ENCODE measurements around the gene PLEKHH1.

PLEKHH1 gene

DNA sequence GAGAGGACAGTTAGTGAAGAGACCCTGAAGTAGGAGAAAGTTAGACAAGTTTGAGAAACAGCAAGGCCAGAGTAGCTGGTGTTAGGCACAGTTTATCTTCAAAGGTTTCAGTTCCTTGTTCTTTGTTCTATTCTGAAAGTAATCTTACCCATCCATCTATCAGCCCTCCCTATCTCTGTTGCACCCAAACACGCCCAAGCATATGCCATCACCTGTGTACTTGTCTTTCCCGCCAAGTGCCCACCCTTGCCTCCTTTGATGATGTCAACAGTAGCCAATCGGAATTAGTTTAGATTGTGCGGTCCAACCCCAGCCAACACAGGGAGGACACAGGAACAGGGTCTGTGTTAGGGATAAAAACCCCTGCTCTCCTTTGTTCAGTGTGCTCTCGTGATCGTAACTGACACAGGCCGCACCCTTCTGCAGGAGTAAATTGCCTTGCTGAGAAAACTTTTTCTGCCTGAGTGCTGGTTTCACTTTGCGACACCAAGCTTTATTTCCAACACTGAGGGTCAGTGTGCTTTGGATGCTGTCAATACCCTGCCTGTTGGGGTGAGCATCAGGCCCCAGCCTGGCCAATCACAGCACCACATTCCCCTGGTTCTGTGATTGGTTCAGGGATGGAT is 39.9 kb upstream of the PLEKHH1 start:
- no peak overlapping the region for H2BK5ac ChIP-seq (ENCODE audit: low read length)
- no peaks in the 10 kb centered on the region for H3K79me1 ChIP-seq (ENCODE audit: low read length)
- no peak overlapping the region for H3K27ac ChIP-seq (ENCODE audit: low read depth, low read length)
- H2AK5ac ChIP-seq (ENCODE audit: low read length), result no peak overlapping the region
- H3K4me3 ChIP-seq (ENCODE audit: low read length), result no peak overlapping the region
- H2BK15ac ChIP-seq (replicated peaks; ENCODE audit: low read depth), result no peak overlapping the region
- no peak overlapping the region for H3K4me2 ChIP-seq (ENCODE audit: low read length)
- H3K4ac ChIP-seq (ENCODE audit: low read depth, low read length), result no peak overlapping the region
- no peak overlapping the region for H4K5ac ChIP-seq (ENCODE audit: low read length)
- no peak overlapping the region for H3K18ac ChIP-seq (ENCODE audit: low read length)
- WGBS (ENCODE audit: extremely low coverage, insufficient coverage, low lambda C conversion rate), result no CpG with 5 or more reads among the region's 8 CpGs
- no peaks in the 10 kb centered on the region for H3K27me3 ChIP-seq (ENCODE audit: insufficient read depth, low read length, poor library complexity)
- no peak overlapping the region for H2BK120ac ChIP-seq (ENCODE audit: low read depth, low read length)
- H3K36me3 ChIP-seq (ENCODE audit: control insufficient read depth, insufficient read depth, low read length), result no peaks in the 10 kb centered on the region
- DNase-seq, result no peak
- peaks cover 7% of the 10 kb centered on the region for H3K4me1 ChIP-seq (ENCODE audit: control insufficient read depth, low read depth, low read length)
- no peak overlapping the region for H3K56ac ChIP-seq (ENCODE audit: low read length)
- no peak overlapping the region for H4K8ac ChIP-seq (ENCODE audit: low read depth, low read length)
- H3K79me2 ChIP-seq (ENCODE audit: control insufficient read depth, insufficient read depth, low read length), result no peaks in the 10 kb centered on the region
- no peak overlapping the region for H3K23ac ChIP-seq (ENCODE audit: low read length)
- no peak overlapping the region for H3K9ac ChIP-seq (ENCODE audit: low read length)

DNA sequence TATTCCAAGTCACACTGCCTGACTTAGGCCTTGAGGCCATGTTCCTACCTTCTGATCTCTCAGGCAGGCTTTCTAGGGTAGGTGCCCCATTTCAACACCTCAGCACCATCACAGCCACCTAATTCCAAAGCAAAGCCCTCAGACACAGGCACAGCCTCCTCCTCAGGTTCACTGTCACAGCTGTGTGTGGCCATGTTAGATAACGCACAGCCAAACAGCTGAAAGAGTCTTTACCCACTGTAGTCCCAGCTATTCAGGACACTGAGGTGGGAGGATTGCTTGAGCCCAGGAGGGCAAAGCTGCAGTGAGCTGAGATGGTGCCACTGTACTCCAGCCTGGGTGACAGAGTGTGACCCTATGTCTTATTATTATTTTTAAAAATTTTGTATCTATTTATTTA is 37.3 kb upstream of the PLEKHH1 start:
- Histone ChIP-seq H2BK5ac (ENCODE audit: low read length) (no peak overlapping the region), H3K56ac (ENCODE audit: low read length) (peak overlapping the region; percentile 25), H3K9ac (ENCODE audit: low read length) (no peak overlapping the region), H3K23ac (ENCODE audit: low read length) (no peak overlapping the region), H4K8ac (ENCODE audit: low read depth, low read length) (no peak overlapping the region), H3K79me1 (ENCODE audit: low read length) (no peaks in the 10 kb centered on the region), H3K27ac (ENCODE audit: low read depth, low read length) (no peak overlapping the region), H2BK15ac (replicated peaks; ENCODE audit: low read depth) (no peak overlapping the region), H2BK120ac (ENCODE audit: low read depth, low read length) (no peak overlapping the region), H3K27me3 (ENCODE audit: insufficient read depth, low read length, poor library complexity) (no peaks in the 10 kb centered on the region), H4K5ac (ENCODE audit: low read length) (no peak overlapping the region), H3K18ac (ENCODE audit: low read length) (no peak overlapping the region), H3K4me2 (ENCODE audit: low read length) (no peak overlapping the region), H3K4me3 (ENCODE audit: low read length) (no peak overlapping the region), H3K36me3 (ENCODE audit: control insufficient read depth, insufficient read depth, low read length) (no peaks in the 10 kb centered on the region), H3K4ac (ENCODE audit: low read depth, low read length) (no peak overlapping the region), H3K4me1 (ENCODE audit: control insufficient read depth, low read depth, low read length) (peaks cover 5% of the 10 kb centered on the region), H2AK5ac (ENCODE audit: low read length) (no peak overlapping the region), H3K79me2 (ENCODE audit: control insufficient read depth, insufficient read depth, low read length) (no peaks in the 10 kb centered on the region)
- WGBS (ENCODE audit: extremely low coverage, insufficient coverage, low lambda C conversion rate), result no CpG with 5 or more reads among the region's 1 CpG
- DNase-seq, result no peak

- Histone ChIP-seq H3K36me3 (ENCODE audit: control insufficient read depth, insufficient read depth, low read length) (no peaks in the 10 kb centered on the region), H3K4me2 (ENCODE audit: low read length) (no peak overlapping the region), H3K56ac (ENCODE audit: low read length) (no peak overlapping the region), H3K4me1 (ENCODE audit: control insufficient read depth, low read depth, low read length) (no peaks in the 10 kb centered on the region), H3K79me1 (ENCODE audit: low read length) (no peaks in the 10 kb centered on the region), H3K4ac (ENCODE audit: low read depth, low read length) (no peak overlapping the region), H2BK5ac (ENCODE audit: low read length) (no peak overlapping the region), H3K23ac (ENCODE audit: low read length) (no peak overlapping the region), H3K4me3 (ENCODE audit: low read length) (no peak overlapping the region), H3K27ac (ENCODE audit: low read depth, low read length) (no peak overlapping the region), H2BK120ac (ENCODE audit: low read depth, low read length) (no peak overlapping the region), H3K9ac (ENCODE audit: low read length) (no peak overlapping the region), H3K18ac (ENCODE audit: low read length) (no peak overlapping the region), H4K5ac (ENCODE audit: low read length) (no peak overlapping the region), H4K8ac (ENCODE audit: low read depth, low read length) (no peak overlapping the region), H2AK5ac (ENCODE audit: low read length) (no peak overlapping the region), H2BK15ac (replicated peaks; ENCODE audit: low read depth) (no peak overlapping the region), H3K79me2 (ENCODE audit: control insufficient read depth, insufficient read depth, low read length) (no peaks in the 10 kb centered on the region), H3K27me3 (ENCODE audit: insufficient read depth, low read length, poor library complexity) (no peaks in the 10 kb centered on the region)
- no peak for DNase-seq
- WGBS (ENCODE audit: extremely low coverage, insufficient coverage, low lambda C conversion rate), result no CpG with 5 or more reads among the region's 13 CpGs
Measured at GRCh38 chr14:67497216-67497615, 35.9 kb upstream of the PLEKHH1 start.

- no peak overlapping the region for H2BK15ac ChIP-seq (replicated peaks; ENCODE audit: low read depth)
- no peak overlapping the region for H4K8ac ChIP-seq (ENCODE audit: low read depth, low read length)
- no peaks in the 10 kb centered on the region for H3K4me1 ChIP-seq (ENCODE audit: control insufficient read depth, low read depth, low read length)
- H3K56ac ChIP-seq (ENCODE audit: low read length), result no peak overlapping the region
- no peak overlapping the region for H3K9ac ChIP-seq (ENCODE audit: low read length)
- H3K79me2 ChIP-seq (ENCODE audit: control insufficient read depth, insufficient read depth, low read length), result no peaks in the 10 kb centered on the region
- H3K4me2 ChIP-seq (ENCODE audit: low read length), result no peak overlapping the region
- no peak overlapping the region for H3K23ac ChIP-seq (ENCODE audit: low read length)
- no peak overlapping the region for H3K18ac ChIP-seq (ENCODE audit: low read length)
- H3K36me3 ChIP-seq (ENCODE audit: control insufficient read depth, insufficient read depth, low read length), result no peaks in the 10 kb centered on the region
- H3K4me3 ChIP-seq (ENCODE audit: low read length), result no peak overlapping the region
- no peak overlapping the region for H3K4ac ChIP-seq (ENCODE audit: low read depth, low read length)
- no peaks in the 10 kb centered on the region for H3K79me1 ChIP-seq (ENCODE audit: low read length)
- no peak overlapping the region for H2AK5ac ChIP-seq (ENCODE audit: low read length)
- H2BK5ac ChIP-seq (ENCODE audit: low read length), result no peak overlapping the region
- no peaks in the 10 kb centered on the region for H3K27me3 ChIP-seq (ENCODE audit: insufficient read depth, low read length, poor library complexity)
- no peak overlapping the region for H4K5ac ChIP-seq (ENCODE audit: low read length)
- no peak overlapping the region for H3K27ac ChIP-seq (ENCODE audit: low read depth, low read length)
- H2BK120ac ChIP-seq (ENCODE audit: low read depth, low read length), result no peak overlapping the region
- WGBS (ENCODE audit: extremely low coverage, insufficient coverage, low lambda C conversion rate), result no CpG with 5 or more reads among the region's 4 CpGs
- DNase-seq, result no peak
Measured at GRCh38 chr14:67497716-67498115, 35.4 kb upstream of the PLEKHH1 start.

DNA sequence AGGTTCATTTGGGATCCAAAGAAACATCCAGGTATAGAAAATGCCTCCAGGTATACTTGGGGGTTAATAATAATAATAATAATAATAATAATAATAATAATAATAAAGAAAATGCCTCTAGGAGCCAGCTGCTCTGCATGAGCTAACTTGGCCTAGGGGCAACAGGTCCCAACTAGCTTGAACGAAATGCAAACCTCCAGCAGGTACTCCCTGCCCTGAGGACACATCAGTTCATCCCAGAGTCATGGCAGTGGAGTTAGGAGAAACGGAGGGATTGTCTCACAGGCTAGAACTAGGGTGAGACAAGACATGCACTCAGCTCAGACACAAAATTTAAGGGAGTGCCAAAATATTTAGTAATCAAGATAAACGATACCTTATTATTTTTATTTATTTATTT is 32.1 kb upstream of the PLEKHH1 start:
- Histone ChIP-seq H3K36me3 (ENCODE audit: control insufficient read depth, insufficient read depth, low read length) (no peaks in the 10 kb centered on the region), H3K56ac (ENCODE audit: low read length) (no peak overlapping the region), H2AK5ac (ENCODE audit: low read length) (no peak overlapping the region)

DNA sequence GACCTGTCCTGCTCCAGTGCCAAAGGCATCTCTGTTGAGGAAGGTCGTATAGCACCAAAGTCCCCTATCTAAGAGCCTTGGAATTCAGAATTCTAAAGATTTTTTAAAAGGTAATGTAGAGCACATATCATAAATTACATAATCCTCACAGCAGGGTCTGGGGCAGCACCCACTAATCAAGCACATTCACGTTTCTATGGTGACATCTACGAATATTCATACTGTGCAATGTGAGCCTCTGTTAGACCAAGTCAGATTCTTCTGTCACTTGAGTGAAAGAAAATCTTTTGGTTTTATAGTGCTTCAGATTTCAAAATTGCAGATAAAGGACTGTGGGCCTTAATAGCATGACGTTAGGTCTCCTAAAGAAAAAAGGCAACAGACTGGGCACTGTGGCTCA is 31.4 kb upstream of the PLEKHH1 start:
- Histone ChIP-seq H2AK5ac (ENCODE audit: low read length) (no peak overlapping the region), H3K9ac (ENCODE audit: low read length) (no peak overlapping the region), H3K27ac (ENCODE audit: low read depth, low read length) (no peak overlapping the region), H3K79me2 (ENCODE audit: control insufficient read depth, insufficient read depth, low read length) (no peaks in the 10 kb centered on the region), H2BK15ac (replicated peaks; ENCODE audit: low read depth) (no peak overlapping the region), H3K36me3 (ENCODE audit: control insufficient read depth, insufficient read depth, low read length) (no peaks in the 10 kb centered on the region), H3K18ac (ENCODE audit: low read length) (no peak overlapping the region), H3K79me1 (ENCODE audit: low read length) (no peaks in the 10 kb centered on the region), H2BK120ac (ENCODE audit: low read depth, low read length) (no peak overlapping the region), H2BK5ac (ENCODE audit: low read length) (no peak overlapping the region), H3K4me2 (ENCODE audit: low read length) (no peak overlapping the region), H3K27me3 (ENCODE audit: insufficient read depth, low read length, poor library complexity) (no peaks in the 10 kb centered on the region), H3K4me3 (ENCODE audit: low read length) (no peak overlapping the region), H3K56ac (ENCODE audit: low read length) (no peak overlapping the region), H3K4ac (ENCODE audit: low read depth, low read length) (no peak overlapping the region), H4K5ac (ENCODE audit: low read length) (no peak overlapping the region), H3K23ac (ENCODE audit: low read length) (no peak overlapping the region), H3K4me1 (ENCODE audit: control insufficient read depth, low read depth, low read length) (no peaks in the 10 kb centered on the region), H4K8ac (ENCODE audit: low read depth, low read length) (no peak overlapping the region)
- DNase-seq, result no peak
- no CpG with 5 or more reads among the region's 4 CpGs for WGBS (ENCODE audit: extremely low coverage, insufficient coverage, low lambda C conversion rate)

More for the DNA sequence above, 32.1 kb upstream of the PLEKHH1 start:
- no peak overlapping the region for H3K23ac ChIP-seq (ENCODE audit: low read length)
- H3K4me2 ChIP-seq (ENCODE audit: low read length), result no peak overlapping the region
- no peak overlapping the region for H3K18ac ChIP-seq (ENCODE audit: low read length)
- H3K79me2 ChIP-seq (ENCODE audit: control insufficient read depth, insufficient read depth, low read length), result no peaks in the 10 kb centered on the region
- no peak overlapping the region for H2BK15ac ChIP-seq (replicated peaks; ENCODE audit: low read depth)
- H3K4ac ChIP-seq (ENCODE audit: low read depth, low read length), result no peak overlapping the region
- no peaks in the 10 kb centered on the region for H3K27me3 ChIP-seq (ENCODE audit: insufficient read depth, low read length, poor library complexity)
- H3K9ac ChIP-seq (ENCODE audit: low read length), result no peak overlapping the region
- no peak for DNase-seq
- H3K4me3 ChIP-seq (ENCODE audit: low read length), result no peak overlapping the region
- H3K4me1 ChIP-seq (ENCODE audit: control insufficient read depth, low read depth, low read length), result no peaks in the 10 kb centered on the region
- H3K27ac ChIP-seq (ENCODE audit: low read depth, low read length), result no peak overlapping the region
- H3K79me1 ChIP-seq (ENCODE audit: low read length), result no peaks in the 10 kb centered on the region
- H2BK5ac ChIP-seq (ENCODE audit: low read length), result no peak overlapping the region
- no CpG with 5 or more reads among the region's 3 CpGs for WGBS (ENCODE audit: extremely low coverage, insufficient coverage, low lambda C conversion rate)
- no peak overlapping the region for H4K5ac ChIP-seq (ENCODE audit: low read length)
- H2BK120ac ChIP-seq (ENCODE audit: low read depth, low read length), result no peak overlapping the region
- H4K8ac ChIP-seq (ENCODE audit: low read depth, low read length), result no peak overlapping the region
